ENCODE results near the gene GPX2.
"Not testable (repeated sequence)": the region's sequence is repeated elsewhere in the genome, so short reads cannot be mapped to it uniquely, and the experiment has no call there.

The GPX2 gene

GRCh38 chr14:64914237-64915028 lies 28.1 kb downstream of the GPX2 start, which contains the start of gene CHURC1:
TSS of gene CHURC1 (plus strand) at chr14:64914455. CDS start at chr14:64914496, 41 bp downstream.
- DNase-seq (ENCODE audit: low read depth, low spot score), result peak; percentile 94

- DNase-seq (ENCODE audit: low read depth, low spot score), result not testable (repeated sequence)
These were observed 29.1 kb downstream of the GPX2 start for GRCh38 chr14:64913477-64913876.

DNA sequence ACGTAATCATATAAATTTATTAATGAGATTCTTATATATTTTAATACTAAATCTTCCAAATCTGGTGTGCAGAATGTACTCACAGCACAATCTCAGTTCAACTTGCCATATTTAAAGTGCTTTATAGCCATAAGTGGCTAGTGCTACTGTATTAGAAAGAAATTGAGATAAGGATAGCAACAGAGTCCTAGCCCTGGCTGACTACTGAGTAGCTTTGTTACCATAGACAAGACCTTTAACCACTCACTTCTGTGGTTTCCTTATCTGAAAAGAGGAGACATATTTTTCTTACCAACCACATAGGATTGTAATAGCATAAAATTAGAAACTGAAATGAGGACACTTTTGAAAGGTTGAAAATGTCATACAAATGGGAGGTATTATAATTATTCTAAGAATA lies 30.3 kb downstream of the GPX2 start:
- DNase-seq (ENCODE audit: low read depth, low spot score), result no peak

GRCh38 chr14:64910847-64911495 lies 31.6 kb downstream of the GPX2 start:
- DNase-seq (ENCODE audit: low read depth, low spot score), result no peak

DNA sequence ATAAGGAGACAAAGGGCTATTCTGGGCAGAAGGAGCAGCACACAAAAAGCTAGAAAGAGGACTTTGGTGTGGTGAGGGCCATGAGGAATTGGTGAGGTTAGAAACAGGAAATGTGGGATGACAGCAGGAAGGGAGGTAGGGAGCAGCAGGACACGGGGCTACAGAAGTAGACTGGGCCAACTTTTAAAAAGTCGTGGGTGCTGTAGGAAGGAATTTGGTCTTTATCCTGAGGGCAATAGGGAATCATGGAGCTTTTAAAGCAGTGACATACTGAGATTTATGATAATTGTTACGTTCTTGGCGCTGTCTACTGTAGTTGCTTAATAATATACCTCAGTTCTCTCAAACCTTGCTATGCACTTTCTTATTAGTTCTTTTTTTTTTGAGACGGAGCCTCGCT lies 36.5 kb downstream of the GPX2 start:
- DNase-seq (ENCODE audit: low read depth, low spot score), result no peak

- DNase-seq (ENCODE audit: low read depth, low spot score), result no peak
These were observed 42.6 kb downstream of the GPX2 start for GRCh38 chr14:64899958-64900357.

DNA sequence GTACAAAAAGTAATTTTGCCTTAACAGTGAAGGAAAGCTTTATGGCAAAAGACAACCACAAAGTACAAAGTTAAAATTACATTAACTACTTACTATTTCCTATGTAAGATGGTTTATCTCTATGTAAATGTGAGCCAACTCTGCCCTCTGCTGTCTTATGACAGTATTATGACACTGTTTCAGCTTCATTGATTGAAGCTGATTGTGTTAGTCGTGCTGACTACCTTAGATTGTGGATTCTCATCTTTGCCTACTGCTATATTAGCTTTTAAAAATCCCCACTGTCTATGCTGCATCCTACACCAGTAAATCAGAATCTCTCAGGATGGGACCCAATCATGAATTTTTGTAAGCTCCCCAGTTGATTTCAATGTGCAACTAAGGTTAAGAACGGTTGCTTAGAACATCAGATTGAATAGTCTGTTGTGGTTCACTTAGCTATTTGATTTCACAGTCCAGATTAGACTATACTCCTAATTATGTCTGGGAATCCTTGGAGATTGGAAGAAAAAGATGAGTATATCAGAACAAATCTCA lies 50.6 kb downstream of the GPX2 start:
- peak; percentile 15 for DNase-seq (ENCODE audit: low read depth, low spot score)

GRCh38 chr14:64891173-64891838 lies 51.2 kb downstream of the GPX2 start:
- DNase-seq (ENCODE audit: low read depth, low spot score), result no peak

- DNase-seq (ENCODE audit: low read depth, low spot score), result no peak
These were observed 53.2 kb downstream of the GPX2 start for GRCh38 chr14:64889352-64889751.
